GM19099 (cell line): ENCODE results near the gene HYAL2.

Experiments
- POLR2A ChIP-seq: IDR thresholded peaks from 3 replicates; pipeline ENCODE4 v1.6.1; 2011; ENCODE audit warnings: low read depth; ENCODE audit not compliant: insufficient read length; ENCODE audit errors: extremely low read depth

Gene HYAL2

GRCh38 chr3:50340147-50340447, 17.6 kb upstream of the HYAL2 start:
- TF ChIP-seq POLR2A, result no peak

DNA sequence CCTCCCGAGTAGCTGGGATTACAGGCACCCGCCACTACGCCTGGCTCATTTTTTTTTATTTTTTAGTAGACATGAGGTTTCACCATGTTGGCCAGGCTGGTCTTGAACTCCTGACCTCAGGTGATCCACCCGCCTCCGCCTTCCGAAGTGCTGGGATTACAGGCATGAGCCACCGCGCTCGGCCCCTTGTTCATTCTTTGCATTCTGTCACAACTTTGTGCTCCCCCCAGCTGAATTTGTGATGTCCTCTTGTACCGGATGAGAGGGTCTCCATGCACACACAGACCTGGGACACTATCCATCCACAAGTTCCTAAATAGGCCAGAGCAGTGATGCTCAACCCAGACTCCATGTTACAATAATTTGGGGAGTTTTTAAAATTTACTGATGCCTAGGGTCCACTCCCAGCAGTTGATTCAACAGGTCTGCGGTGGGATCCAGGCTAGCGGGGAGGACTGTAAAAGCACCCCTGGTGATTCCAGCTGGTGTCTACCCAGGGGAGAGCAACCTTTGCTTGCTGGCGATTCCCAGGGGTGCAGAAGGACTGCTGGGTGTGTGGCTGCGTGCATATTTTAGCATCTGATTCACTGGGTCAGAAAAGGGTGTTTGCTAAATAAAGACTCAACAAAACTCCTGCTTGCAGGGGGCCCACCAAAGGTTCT, 17.1 kb upstream of the HYAL2 start:
- TF ChIP-seq POLR2A, result no peak

DNA sequence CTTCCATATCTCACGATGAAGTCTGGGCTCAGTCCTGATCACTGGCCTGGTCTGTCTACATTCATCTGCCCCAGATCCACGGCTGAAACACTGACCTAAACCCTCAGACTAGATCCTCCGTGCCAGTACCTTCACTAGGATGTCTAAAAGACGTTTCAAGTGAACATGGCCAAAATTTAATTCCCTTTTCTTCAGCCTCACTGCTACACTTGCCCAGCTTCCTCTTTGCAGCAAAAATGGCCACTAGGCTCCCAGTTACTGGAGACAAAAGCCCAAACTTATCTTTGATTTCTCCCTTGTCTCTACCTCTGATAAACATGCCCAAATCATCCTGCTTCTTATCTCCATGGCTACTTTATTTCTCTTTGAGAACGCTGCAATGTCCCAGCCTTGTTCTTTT, 16.4 kb upstream of the HYAL2 start:
- no peak for TF ChIP-seq POLR2A

DNA sequence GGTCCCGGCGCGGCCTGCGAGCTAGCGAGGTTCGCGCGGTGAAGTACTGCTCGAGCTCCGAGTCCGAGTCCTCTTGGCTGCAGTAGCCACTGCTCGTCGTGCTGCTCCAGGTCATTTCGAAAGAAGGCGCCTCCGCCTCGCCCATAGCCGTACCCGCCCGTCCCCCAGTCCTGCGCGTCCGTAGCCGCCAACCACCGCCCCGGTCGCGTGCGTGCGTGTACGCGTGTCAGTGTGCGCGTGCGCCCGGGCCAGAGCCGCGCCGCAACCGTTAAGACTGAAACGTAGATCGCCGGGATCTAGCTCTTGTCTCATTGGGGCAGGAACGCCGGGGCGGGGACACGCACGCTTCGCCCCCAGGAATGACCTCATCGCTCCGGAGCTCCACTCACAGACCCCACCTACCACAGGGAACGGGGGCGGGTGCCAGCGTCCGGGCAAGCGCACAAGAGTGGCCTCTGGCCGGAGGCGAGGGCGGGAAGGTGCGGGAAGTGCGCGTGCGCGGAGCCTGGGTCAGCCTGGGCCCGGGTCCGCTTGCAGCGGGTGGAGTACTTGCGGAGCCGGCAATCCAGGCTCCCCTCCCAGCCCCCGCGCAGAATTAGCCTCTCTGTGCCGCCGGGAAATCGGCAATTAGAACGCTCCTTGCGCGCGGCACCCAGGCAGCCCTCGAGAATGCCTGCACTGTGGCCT, 14.8 kb upstream of the HYAL2 start:
- peak; percentile 82 for TF ChIP-seq POLR2A

GRCh38 chr3:50336452-50337174, 14.1 kb upstream of the HYAL2 start:
- TF ChIP-seq POLR2A, result no peak

DNA sequence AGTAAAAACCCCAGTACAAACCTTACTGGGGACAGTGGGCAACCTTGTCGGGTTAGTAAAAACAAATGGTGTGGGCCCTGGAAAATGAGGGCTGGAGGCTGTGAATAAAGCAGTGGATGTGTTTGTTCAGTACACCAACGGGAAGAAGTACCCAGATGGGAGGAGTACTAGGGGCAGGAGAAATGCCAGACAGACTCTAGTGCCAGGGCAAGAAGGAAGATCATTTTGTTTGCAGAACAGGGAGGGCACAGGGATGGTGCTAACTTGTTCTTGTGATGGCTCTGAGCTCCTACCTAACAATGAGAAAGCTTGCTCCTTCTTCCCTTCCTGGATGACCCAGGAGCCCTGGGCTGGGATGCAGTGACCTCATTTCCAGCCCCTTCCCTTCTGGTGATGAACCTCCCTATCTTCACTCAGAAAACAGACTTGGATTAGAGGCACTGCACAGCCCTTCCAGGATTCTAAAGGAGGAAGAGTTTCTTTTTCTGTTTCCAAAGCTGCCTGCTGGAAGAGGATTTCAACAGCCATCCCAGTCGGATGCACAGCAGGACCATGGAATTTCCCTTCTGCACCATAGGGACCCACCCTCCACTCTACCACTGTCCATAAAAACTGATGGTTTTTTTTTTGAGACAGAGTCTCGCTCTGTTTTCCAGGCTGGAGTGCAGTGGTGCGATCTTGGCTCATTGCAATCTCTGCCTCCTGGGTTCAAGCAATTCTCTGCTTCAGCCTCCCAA, 12.0 kb upstream of the HYAL2 start:
- no peak for TF ChIP-seq POLR2A

- TF ChIP-seq POLR2A, result no peak
These were observed 11.3 kb upstream of the HYAL2 start for GRCh38 chr3:50333744-50334328.

GRCh38 chr3:50331364-50331907, 8.9 kb upstream of the HYAL2 start:
- TF ChIP-seq POLR2A, result no peak

DNA sequence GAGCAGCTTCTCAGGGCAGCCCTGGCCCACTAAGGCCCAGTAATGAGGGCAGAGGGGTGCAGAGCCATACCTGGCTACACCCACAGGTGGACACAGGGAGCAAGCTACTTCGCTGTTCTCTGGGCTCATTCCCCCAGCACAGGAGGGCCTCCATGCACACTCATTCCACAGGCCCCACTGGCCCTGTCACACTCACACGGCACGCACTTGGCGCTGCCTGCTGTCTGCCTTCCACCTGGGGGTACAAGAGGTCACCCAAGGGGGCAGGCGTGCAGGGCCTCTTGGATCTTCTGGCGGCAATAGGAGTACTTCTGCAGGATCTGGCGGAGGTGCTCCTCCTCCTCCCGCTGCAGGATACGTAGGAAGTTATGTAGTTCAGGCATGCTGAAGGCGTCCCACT, 7.8 kb upstream of the HYAL2 start:
- no peak for TF ChIP-seq POLR2A

GRCh38 chr3:50327943-50328691, 5.6 kb upstream of the HYAL2 start, which contains the start of gene TUSC2:
TUSC2 (minus strand) TSS chr3:50328223; CDS start chr3:50328099, 124 bp downstream.
- peak; percentile 92 for TF ChIP-seq POLR2A

GRCh38 chr3:50327129-50327528, 4.6 kb upstream of the HYAL2 start:
- TF ChIP-seq POLR2A, result no peak

DNA sequence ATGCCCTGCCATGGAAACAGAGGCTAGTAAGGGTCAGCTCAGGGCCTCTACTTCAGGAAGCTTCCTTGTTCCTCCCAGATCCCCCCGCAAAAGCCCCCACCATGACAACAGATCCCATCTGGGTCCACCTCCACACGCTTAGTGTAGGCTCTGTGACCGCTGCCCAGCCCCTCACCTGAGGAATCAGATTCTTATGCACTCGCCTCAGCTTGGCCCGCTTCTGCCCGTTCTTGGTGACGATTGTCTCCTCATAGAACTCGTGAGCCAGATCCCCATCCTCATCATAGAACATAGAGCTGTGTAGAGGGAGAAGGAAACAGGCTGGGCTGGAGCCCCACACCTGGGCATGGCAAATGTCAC, 3.6 kb upstream of the HYAL2 start:
- no peak for TF ChIP-seq POLR2A

DNA sequence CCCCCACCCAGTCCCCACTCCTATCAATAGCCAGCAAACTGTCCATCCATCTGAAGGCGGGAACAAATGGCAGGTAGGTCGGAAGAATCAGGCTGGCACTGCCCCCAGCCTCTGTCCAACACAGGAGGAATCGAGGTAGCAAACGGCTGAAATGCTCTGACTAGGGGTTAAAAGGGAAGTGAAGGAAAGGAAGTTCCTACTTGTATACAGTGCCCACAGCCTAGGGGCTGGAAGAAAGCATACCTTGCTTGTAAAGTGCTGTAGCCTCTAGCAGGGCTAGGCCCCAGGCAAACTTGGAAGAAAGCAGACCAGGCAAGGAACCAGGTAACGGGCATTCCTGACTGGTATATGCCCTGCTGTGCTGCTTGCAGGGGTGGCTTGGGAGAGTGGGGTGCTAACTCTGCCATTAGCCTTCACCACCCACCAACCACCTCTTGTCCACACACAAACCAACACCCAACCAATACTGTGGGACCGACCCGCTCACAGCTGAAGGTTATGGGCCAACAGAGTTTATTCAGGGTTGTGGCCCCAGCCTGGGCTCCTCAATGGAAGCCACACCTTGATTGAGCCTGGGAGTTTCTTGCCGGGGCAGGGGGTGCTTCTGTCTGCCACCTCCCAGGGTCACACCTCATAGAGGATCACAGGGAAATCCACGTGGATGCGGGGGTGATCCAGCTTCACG, 3.1 kb upstream of the HYAL2 start:
- TF ChIP-seq POLR2A, result no peak

GRCh38 chr3:50325113-50325480, 2.6 kb upstream of the HYAL2 start:
- TF ChIP-seq POLR2A, result no peak

DNA sequence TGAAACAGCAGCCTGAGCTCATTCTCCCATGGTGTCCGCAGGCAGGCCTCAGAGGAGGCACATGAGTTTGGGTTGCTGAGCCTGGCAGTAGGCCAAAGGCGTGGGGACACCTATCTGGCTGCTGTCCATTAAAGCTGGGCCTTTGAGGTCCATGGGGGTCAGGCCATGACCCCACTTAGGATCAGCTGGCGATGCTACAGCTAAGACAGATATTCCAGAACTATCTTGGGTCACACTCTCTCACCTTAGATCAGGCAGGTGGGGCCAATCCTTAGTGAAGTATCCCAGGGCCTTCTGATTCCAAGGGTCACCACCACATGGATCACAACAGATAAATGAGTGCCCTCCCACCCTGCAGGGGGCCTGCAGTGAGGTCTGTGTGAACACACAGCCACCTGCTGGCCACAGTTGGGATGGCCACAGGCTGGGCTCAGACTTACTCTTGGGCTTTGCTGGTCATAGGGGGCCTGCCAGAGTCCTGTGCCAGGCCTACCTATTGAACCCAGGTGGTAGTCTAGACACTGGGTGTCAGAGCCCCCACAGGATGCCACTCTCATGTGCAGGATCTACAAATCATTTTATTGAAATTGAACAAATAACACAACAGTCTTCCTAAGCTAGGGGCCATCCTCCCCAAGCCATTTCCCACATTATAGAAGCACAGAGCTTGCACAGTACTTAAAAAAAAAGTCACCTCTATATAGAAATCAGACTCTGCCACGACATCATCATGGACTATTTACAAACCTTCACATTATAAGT, 2.0 kb upstream of the HYAL2 start:
- no peak for TF ChIP-seq POLR2A
